Fibroblast of pulmonary artery (primary cell): ENCODE results near the gene PCDHGA3.
"Not testable (repeated sequence)": the region's sequence is repeated elsewhere in the genome, so short reads cannot be mapped to it uniquely, and the experiment has no call there.

Experiments used
- DNase-seq: peaks from one replicate; pipeline ENCODE4 v3.0.0-alpha.2; 2010; ENCODE audit warnings: low read depth
- H3K4me3 ChIP-seq: replicated peaks from 2 replicates; pipeline ENCODE4 v1.5.1; 2011; ENCODE audit warnings: low read depth, mild to moderate bottlenecking, control low read depth, low read length, moderate library complexity
- TF ChIP-seq, protein P1 (sequence below): IDR thresholded peaks from 2 replicates; pipeline ENCODE4 v1.5.1; 2011; ENCODE audit warnings: mild to moderate bottlenecking, control low read depth, low read length, inconsistent platforms; ENCODE audit errors: missing control alignments

Gene PCDHGA3

DNA sequence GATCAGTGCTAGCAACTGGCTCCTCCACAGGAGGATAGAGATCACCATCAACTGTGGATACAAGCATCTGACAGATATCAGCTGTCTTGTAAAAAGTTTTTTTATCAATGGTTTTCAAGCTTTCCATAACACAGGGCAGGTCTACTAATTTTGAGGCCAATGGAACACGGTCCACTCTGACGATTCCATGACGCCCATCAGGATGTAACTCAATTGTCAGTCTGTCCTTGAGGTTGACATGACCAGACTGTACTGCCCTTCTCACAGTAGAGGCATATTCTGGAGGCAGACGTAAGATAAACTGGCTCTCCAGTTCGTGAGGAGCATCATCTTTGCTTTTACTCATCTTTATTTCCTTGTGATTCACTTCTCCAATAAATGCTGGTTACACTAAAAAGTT, 23.9 kb upstream of the PCDHGA3 start:
- H3K4me3 ChIP-seq: peak overlapping the region; percentile 94
- TF ChIP-seq, protein P1, sequence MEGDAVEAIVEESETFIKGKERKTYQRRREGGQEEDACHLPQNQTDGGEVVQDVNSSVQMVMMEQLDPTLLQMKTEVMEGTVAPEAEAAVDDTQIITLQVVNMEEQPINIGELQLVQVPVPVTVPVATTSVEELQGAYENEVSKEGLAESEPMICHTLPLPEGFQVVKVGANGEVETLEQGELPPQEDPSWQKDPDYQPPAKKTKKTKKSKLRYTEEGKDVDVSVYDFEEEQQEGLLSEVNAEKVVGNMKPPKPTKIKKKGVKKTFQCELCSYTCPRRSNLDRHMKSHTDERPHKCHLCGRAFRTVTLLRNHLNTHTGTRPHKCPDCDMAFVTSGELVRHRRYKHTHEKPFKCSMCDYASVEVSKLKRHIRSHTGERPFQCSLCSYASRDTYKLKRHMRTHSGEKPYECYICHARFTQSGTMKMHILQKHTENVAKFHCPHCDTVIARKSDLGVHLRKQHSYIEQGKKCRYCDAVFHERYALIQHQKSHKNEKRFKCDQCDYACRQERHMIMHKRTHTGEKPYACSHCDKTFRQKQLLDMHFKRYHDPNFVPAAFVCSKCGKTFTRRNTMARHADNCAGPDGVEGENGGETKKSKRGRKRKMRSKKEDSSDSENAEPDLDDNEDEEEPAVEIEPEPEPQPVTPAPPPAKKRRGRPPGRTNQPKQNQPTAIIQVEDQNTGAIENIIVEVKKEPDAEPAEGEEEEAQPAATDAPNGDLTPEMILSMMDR: no peak
- no peak for DNase-seq

DNA sequence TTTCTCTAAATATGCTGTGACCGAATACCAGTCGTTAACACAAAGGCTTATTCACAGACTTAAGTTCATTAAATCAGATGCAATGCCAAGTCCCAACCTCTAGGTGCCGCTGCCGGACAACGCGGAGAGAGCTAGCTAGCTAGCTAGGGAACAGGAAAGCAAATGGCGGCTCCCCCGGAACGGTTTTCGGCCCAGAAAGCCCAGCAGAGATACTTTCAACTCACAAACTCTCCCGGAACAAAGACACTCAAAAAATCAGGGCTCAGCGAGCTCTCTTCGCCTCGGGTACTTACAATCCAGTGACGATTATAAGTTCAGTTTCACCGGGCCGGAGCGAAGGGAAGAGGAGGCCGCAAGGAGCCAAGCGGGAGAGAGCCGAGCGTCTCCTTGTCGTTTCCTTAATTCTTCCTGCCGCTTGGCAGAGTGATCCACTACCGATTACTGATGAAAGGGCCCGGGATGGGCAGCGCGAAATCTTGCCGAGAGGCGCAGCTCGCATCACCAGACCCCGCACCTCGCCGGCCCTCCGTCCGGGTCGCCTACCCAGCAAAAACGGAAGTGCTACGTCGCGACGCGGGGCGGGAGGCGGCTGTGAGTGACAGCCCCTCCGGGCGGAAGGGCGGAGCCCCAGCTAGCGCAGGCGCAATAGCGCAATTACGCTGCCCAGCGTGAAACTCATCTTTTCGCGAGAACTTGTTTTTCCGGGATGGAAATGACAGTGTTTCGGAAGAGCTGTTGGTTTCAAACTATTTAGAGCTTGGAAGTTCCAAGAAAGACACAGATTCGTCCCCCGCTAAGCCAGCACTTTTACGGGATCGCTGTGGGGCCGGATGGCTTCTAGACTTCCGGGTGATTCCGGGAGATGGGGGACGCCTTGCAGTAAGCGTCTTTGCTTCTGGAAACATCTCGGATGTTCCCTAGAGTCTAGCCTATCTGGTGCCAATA, 23.1 kb upstream of the PCDHGA3 start, which contains the start of gene TAF7:
Gene TAF7, minus strand, starts transcription at position 560 of the 945 bp plus-strand sequence. CDS start 740 bp downstream, outside the sequence.
- TF ChIP-seq, protein P1: peak; percentile 92
- DNase-seq: peak; percentile 97
- H3K4me3 ChIP-seq: peak within 1 kb of the TSS; percentile 94

DNA sequence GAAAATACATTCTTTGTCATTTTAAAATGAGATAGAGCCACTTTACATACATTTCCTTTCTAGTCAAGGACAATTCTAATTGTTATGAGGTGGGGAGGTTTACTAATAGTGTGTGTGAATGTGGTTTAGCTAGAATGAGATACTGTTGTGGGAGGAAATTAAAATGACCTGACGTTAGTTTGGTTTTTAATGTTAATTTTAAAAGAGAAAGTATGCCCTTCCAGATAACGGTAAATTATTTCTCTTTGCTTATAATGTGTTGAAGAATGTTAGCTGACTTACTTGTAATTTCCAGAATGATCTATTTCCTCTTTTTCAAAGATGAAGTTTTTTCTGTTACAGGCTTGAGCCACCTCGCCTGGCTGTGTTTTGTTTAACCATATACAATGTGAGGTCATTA, 21.4 kb upstream of the PCDHGA3 start:
- no peak for DNase-seq
- TF ChIP-seq, protein P1: no peak
- H3K4me3 ChIP-seq: no peak overlapping the region

DNA sequence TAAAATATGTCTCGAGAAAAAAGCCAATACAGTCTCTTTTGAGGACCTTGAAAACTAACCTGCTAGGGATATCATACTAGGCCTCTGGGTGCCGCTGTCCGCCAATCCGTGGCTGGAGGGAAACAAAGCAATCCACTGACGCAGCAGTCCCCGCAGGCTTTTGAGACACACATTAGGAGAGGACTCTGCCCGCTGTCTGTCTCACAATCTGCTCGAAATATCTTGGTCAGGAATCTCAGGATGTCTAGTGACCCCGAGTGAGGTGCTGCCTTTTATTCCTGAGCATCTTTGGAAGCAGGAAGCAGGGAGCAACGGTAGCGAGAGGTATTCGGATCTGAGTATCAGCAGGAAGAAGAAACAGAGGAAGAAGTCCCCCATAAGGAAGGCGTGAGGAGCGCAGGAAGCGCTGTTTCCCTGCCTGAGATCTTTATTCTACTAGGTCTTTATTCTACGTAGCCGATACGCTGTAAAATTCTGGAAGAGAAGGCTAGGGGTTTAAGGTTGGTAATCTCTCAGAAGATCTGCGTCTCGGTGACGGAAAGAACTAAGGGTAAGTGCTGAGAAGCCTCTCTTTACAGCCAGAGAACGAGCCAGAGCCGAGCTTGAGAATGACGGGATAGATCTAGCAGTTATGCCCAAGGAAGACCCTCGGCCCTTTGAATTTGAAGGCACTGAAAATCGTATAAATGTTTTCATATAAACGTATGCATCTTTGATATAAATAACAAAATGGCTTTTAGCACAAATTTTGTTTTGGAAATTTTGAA, 17.4 kb upstream of the PCDHGA3 start:
- TF ChIP-seq, protein P1: peak; percentile 82
- H3K4me3 ChIP-seq: peak overlapping the region; percentile 52
- peak; percentile 83 for DNase-seq

DNA sequence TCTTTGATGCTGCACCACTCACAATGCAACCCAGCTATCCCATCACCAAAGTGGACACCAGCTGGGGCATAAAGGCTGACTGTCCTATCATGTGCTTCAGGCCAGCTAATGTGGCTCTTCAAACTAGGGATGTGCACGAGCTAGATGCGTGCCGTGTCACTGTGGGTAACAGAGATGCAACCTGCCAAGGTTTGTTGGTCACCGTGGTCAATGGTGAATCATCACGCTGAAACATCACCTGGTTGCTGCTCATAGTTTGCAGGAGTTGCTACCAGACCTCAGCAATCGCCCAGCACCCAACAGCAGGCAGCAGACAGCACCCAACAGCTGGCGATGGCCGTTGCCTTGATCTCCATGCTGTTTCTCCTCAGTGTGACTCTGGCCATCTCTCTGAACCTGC, 15.4 kb upstream of the PCDHGA3 start:
- no peak overlapping the region for H3K4me3 ChIP-seq
- TF ChIP-seq, protein P1: no peak
- DNase-seq: no peak

DNA sequence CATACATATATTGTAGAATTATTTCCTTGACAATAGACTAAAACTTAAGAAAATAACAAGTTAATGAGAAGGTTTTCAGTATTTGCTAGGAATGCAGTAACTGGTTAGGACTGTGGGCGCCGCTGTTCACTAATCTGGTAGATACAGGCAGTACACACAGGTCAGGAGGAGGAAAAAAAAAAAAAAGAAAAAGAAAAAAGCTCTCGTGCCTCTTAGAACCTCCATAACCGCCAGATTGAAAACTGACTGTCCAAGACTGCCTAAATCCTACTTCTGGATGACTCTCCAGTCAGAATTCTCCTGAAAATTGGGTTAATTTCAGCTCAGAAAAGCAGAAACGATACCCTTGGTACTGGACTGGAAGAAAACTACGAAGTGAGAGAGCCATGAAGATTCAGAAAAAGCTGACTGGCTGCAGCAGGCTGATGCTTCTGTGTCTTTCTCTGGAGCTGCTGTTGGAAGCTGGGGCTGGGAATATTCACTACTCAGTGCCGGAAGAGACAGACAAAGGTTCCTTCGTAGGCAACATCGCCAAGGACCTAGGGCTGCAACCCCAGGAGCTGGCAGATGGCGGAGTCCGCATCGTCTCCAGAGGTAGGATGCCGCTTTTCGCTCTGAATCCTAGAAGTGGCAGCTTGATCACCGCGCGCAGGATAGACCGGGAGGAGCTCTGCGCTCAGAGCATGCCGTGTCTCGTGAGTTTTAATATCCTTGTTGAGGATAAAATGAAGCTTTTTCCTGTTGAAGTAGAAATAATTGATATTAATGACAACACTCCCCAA, 13.1 kb upstream of the PCDHGA3 start, which contains the start of gene PCDHGA1:
Gene PCDHGA1, plus strand, starts transcription at position 216 of the 782 bp plus-strand sequence.
- TF ChIP-seq, protein P1: peak; percentile 60
- peak within 1 kb of the TSS; percentile 55 for H3K4me3 ChIP-seq
- DNase-seq: peak; percentile 71

DNA sequence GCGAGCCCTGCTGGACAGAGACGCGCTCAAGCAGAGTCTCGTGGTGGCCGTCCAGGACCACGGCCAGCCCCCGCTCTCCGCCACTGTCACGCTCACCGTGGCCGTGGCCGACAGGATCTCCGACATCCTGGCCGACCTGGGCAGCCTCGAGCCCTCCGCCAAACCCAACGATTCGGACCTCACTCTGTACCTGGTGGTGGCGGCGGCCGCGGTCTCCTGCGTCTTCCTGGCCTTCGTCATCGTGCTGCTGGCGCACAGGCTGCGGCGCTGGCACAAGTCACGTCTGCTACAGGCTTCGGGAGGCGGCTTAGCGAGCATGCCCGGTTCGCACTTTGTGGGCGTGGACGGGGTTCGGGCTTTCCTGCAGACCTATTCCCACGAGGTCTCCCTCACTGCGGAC, 11.1 kb upstream of the PCDHGA3 start:
- DNase-seq, H3K4me3 ChIP-seq: not testable (repeated sequence)
